Liver (tissue), 3 donors: ENCODE data around the gene BTBD6.

Experiments used
- CTCF ChIP-seq: fragments of 150-350 bp; IDR thresholded peaks from 2 replicates; pipeline ENCODE4 v1.5.1; 2017; ENCODE audit warnings: improper control_type of control experiment, low read depth, low read length; ENCODE audit not compliant: missing input control
- MAX ChIP-seq: IDR thresholded peaks from 2 replicates; pipeline ENCODE4 v1.6.1; 2016; ENCODE audit warnings: antibody characterized with exemption
- RAD21 ChIP-seq, 2 donors: IDR thresholded peaks; 2 replicates each; pipeline ENCODE4 v1.6.1; 2016; ENCODE audit warnings: antibody characterized with exemption in 2 of 2, mild to moderate bottlenecking in 2 of 2
- TAF1 ChIP-seq: conservative IDR thresholded peaks from 2 replicates; pipeline ENCODE4 v1.6.1; 2016; ENCODE audit warnings: antibody characterized with exemption, mild to moderate bottlenecking
- YY1 ChIP-seq: IDR thresholded peaks from 2 replicates; pipeline ENCODE4 v1.6.1; 2016; ENCODE audit warnings: antibody characterized with exemption, mild to moderate bottlenecking
- donor health status: healthy.
- donor health status: healthy.

- TF ChIP-seq MAX (no peak), CTCF (no peak), YY1 (no peak), RAD21 (IDR thresholded peaks at IDR 0.05) (no peak), TAF1 (no peak)
These were observed 35.6 kb downstream of the BTBD6 start for GRCh38 chr14:105283899-105284298.
